ENCODE data around the gene CD300H.
A peak's percentile ranks its signal among the peaks of the same experiment; 100 is the strongest.

The CD300H gene

GRCh38 chr17:74567397-74567796, at the start of gene CD300H:
Gene CD300H (minus strand): TSS chr17:74567509.
- DNase-seq = no peak

GRCh38 chr17:74616696-74617095, 49.4 kb upstream of the CD300H start:
- DNase-seq = no peak

- no peak for DNase-seq
Measured at GRCh38 chr17:74612046-74612445, 44.7 kb upstream of the CD300H start.

GRCh38 chr17:74610108-74610507, 42.8 kb upstream of the CD300H start:
- DNase-seq = no peak

GRCh38 chr17:74608511-74608910, 41.2 kb upstream of the CD300H start:
- DNase-seq = no peak

- no peak for DNase-seq
Measured at GRCh38 chr17:74607221-74607620, 39.9 kb upstream of the CD300H start.

GRCh38 chr17:74606050-74606449, 38.7 kb upstream of the CD300H start:
- DNase-seq = no peak

GRCh38 chr17:74605361-74605760, 38.1 kb upstream of the CD300H start:
- DNase-seq = no peak

GRCh38 chr17:74604761-74605160, 37.5 kb upstream of the CD300H start:
- DNase-seq = no peak

GRCh38 chr17:74604200-74604599, 36.9 kb upstream of the CD300H start:
- no peak for DNase-seq

GRCh38 chr17:74603746-74604145, 36.4 kb upstream of the CD300H start:
- DNase-seq = no peak

GRCh38 chr17:74603037-74603635, 35.8 kb upstream of the CD300H start:
- DNase-seq = no peak

- DNase-seq = peak; percentile 33
Measured at GRCh38 chr17:74601944-74602572, 34.7 kb upstream of the CD300H start.

- DNase-seq = no peak
Measured at GRCh38 chr17:74599448-74599939, 32.2 kb upstream of the CD300H start.

GRCh38 chr17:74599023-74599399, 31.7 kb upstream of the CD300H start:
- no peak for DNase-seq

GRCh38 chr17:74598346-74599022, 31.2 kb upstream of the CD300H start:
- DNase-seq = no peak

- no peak for DNase-seq
Measured at GRCh38 chr17:74597069-74597790, 29.9 kb upstream of the CD300H start.

GRCh38 chr17:74595037-74595750, 27.9 kb upstream of the CD300H start:
- DNase-seq = no peak

- DNase-seq = no peak
Measured at GRCh38 chr17:74592087-74592990, 25.0 kb upstream of the CD300H start, which contains the start of gene CD300LD. Gene CD300LD (minus strand): TSS chr17:74592283. CDS start chr17:74592202, 81 bp downstream.

GRCh38 chr17:74591503-74591902, 24.2 kb upstream of the CD300H start:
- no peak for DNase-seq

- no peak for DNase-seq
Measured at GRCh38 chr17:74585711-74586110, 18.4 kb upstream of the CD300H start.
